ENCODE data around the gene MICAL2.

DNA sequence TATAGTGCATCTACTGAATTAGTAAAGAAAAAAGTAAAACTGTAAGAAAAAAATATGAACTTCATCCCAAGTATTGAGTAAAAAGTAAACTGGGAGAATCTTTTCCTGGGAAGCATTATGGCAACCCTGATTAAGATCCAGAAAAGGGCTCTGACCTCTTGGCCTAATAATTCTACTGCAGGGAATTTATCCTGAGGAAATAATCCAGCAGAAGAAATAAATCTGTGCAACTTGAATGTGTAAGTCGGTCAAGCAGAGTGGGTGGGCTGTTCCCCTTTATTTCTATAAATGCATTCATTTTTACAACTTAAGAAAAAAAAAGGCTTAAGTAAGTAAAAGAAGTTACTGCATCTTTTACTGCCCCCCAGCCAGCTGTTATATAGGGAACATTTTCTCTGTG lies 155.7 kb downstream of the MICAL2 start:
- no peak for TF ChIP-seq EP300 (IDR thresholded peaks at IDR 0.05)
- TF ChIP-seq, protein P1, sequence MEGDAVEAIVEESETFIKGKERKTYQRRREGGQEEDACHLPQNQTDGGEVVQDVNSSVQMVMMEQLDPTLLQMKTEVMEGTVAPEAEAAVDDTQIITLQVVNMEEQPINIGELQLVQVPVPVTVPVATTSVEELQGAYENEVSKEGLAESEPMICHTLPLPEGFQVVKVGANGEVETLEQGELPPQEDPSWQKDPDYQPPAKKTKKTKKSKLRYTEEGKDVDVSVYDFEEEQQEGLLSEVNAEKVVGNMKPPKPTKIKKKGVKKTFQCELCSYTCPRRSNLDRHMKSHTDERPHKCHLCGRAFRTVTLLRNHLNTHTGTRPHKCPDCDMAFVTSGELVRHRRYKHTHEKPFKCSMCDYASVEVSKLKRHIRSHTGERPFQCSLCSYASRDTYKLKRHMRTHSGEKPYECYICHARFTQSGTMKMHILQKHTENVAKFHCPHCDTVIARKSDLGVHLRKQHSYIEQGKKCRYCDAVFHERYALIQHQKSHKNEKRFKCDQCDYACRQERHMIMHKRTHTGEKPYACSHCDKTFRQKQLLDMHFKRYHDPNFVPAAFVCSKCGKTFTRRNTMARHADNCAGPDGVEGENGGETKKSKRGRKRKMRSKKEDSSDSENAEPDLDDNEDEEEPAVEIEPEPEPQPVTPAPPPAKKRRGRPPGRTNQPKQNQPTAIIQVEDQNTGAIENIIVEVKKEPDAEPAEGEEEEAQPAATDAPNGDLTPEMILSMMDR (IDR thresholded peaks at IDR 0.05), result no peak
- no peak for TF ChIP-seq POLR2A (IDR thresholded peaks at IDR 0.05; ENCODE audit: low read length)
- TF ChIP-seq, protein P2, sequence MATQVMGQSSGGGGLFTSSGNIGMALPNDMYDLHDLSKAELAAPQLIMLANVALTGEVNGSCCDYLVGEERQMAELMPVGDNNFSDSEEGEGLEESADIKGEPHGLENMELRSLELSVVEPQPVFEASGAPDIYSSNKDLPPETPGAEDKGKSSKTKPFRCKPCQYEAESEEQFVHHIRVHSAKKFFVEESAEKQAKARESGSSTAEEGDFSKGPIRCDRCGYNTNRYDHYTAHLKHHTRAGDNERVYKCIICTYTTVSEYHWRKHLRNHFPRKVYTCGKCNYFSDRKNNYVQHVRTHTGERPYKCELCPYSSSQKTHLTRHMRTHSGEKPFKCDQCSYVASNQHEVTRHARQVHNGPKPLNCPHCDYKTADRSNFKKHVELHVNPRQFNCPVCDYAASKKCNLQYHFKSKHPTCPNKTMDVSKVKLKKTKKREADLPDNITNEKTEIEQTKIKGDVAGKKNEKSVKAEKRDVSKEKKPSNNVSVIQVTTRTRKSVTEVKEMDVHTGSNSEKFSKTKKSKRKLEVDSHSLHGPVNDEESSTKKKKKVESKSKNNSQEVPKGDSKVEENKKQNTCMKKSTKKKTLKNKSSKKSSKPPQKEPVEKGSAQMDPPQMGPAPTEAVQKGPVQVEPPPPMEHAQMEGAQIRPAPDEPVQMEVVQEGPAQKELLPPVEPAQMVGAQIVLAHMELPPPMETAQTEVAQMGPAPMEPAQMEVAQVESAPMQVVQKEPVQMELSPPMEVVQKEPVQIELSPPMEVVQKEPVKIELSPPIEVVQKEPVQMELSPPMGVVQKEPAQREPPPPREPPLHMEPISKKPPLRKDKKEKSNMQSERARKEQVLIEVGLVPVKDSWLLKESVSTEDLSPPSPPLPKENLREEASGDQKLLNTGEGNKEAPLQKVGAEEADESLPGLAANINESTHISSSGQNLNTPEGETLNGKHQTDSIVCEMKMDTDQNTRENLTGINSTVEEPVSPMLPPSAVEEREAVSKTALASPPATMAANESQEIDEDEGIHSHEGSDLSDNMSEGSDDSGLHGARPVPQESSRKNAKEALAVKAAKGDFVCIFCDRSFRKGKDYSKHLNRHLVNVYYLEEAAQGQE (IDR thresholded peaks at IDR 0.05), result no peak
- no peak for TF ChIP-seq CHD2 (IDR thresholded peaks at IDR 0.05; ENCODE audit: low read length, partially characterized antibody)
- no peak for TF ChIP-seq FOSL2 (IDR thresholded peaks at IDR 0.05)
- TF ChIP-seq FOSL2 (CRISPR knock-in tag; IDR thresholded peaks at IDR 0.05), result no peak
- no peak for TF ChIP-seq FOXS1 (CRISPR knock-in tag; IDR thresholded peaks at IDR 0.05)
- no peak for TF ChIP-seq NPAS2 (CRISPR knock-in tag; IDR thresholded peaks at IDR 0.05; ENCODE audit: borderline replicate concordance)

All from A549 (cell line).